Measurements from ENCODE around the gene GRIK5.

GRIK5 gene

GRCh38 chr19:41959056-41960053 is 110.7 kb downstream of the GRIK5 start, which contains the start of gene RABAC1 (continued):
- TF ChIP-seq ZBTB10 (tag by site-specific recombination; IDR thresholded peaks at IDR 0.05) (0 out of 2 replicates have a peak, but pooled peaks have one; percentile 15), ZNF174 (tag by site-specific recombination; IDR thresholded peaks at IDR 0.05) (no peak), SP3 (tag by site-specific recombination; IDR thresholded peaks at IDR 0.05) (peak; percentile 97), ZNF423 (tag by site-specific recombination; IDR thresholded peaks at IDR 0.05) (no peak), ZNF76 (tag by site-specific recombination; IDR thresholded peaks at IDR 0.05; ENCODE audit: borderline replicate concordance, low read depth) (peak; percentile 99), ZIC2 (tag by site-specific recombination; IDR thresholded peaks at IDR 0.05) (no peak), ZSCAN4 (tag by site-specific recombination; IDR thresholded peaks at IDR 0.05) (no peak), ZNF548 (tag by site-specific recombination; IDR thresholded peaks at IDR 0.05) (no peak), ZNF449 (tag by site-specific recombination; IDR thresholded peaks at IDR 0.05) (no peak), ZNF335 (tag by site-specific recombination; conservative IDR thresholded peaks at IDR 0.05) (peak; percentile 88), ZSCAN23 (tag by site-specific recombination; IDR thresholded peaks at IDR 0.05) (no peak), ZNF416 (tag by site-specific recombination; IDR thresholded peaks at IDR 0.05) (no peak), ZNF211 (tag by site-specific recombination; IDR thresholded peaks at IDR 0.05; ENCODE audit: low read depth) (no peak), ZNF23 (tag by site-specific recombination; IDR thresholded peaks at IDR 0.05; ENCODE audit: borderline replicate concordance) (no peak), ZNF560 (tag by site-specific recombination; IDR thresholded peaks at IDR 0.05; ENCODE audit: borderline replicate concordance) (no peak), KLF9 (tag by site-specific recombination; IDR thresholded peaks at IDR 0.05; ENCODE audit: low read depth) (peak; percentile 66), OSR2 (tag by site-specific recombination; IDR thresholded peaks at IDR 0.05) (no peak), ELK4 (IDR thresholded peaks at IDR 0.05; ENCODE audit: borderline replicate concordance, low read depth, low read length) (no peak), HOXD13 (CRISPR knock-in tag; IDR thresholded peaks at IDR 0.05; ENCODE audit: borderline replicate concordance) (no peak), TRIM28 (IDR thresholded peaks at IDR 0.05; ENCODE audit: borderline replicate concordance, low read length) (no peak), KLF8 (tag by site-specific recombination; IDR thresholded peaks at IDR 0.05) (peak; percentile 99), ZBTB48 (tag by site-specific recombination; IDR thresholded peaks at IDR 0.05) (peak; percentile 42; the same call in 1 of the 2 replicates), KLF10 (tag by site-specific recombination; IDR thresholded peaks at IDR 0.05) (no peak), SCRT2 (tag by site-specific recombination; IDR thresholded peaks at IDR 0.05) (no peak), ZNF18 (tag by site-specific recombination; IDR thresholded peaks at IDR 0.05) (no peak), GLI4 (tag by site-specific recombination; IDR thresholded peaks at IDR 0.05) (no peak), PRDM4 (tag by site-specific recombination; IDR thresholded peaks at IDR 0.05) (peak; percentile 27; the same call in 1 of the 2 replicates)
